ENCODE results near the gene CDH4.
"Not testable (repeated sequence)": the region's sequence is repeated elsewhere in the genome, so short reads cannot be mapped to it uniquely, and the experiment has no call there.

CDH4 gene

DNA sequence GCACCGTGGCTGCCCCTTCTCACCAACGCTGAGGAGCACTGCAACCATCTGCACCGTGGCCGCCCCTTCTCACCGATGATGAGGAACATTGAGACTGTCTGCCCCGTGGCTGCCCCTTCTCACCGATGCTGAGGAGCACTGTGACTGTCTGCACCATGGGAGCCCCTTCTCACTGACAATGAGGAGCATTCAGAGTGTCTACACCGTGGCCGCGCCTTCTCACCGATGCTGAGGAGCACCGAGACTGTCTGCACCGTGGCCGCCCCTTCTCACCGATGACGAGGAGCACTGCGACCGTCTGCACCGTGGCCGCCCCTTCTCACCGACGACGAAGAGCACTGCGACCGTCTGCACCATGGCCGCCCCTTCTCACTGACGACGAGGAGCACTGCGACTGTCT is 693.4 kb downstream of the CDH4 start:
- DNase-seq: not testable (repeated sequence)

DNA sequence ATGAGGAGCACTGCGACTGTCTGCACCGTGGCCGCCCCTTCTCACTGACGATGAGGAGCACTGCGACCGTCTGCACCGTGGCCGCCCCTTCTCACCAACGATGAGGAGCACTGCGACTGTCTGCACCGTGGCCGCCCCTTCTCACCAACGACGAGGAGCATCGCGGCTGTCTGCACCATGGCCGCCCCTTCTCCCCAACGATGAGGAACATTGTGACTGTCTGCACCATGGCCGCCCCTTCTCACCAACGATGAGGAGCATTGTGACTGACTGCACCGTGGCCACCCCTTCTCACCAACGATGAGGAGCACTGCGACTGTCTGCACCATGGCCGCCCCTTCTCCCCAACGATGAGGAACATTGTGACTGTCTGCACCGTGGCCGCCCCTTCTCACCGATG is 696.0 kb downstream of the CDH4 start:
- DNase-seq: not testable (repeated sequence)

DNA sequence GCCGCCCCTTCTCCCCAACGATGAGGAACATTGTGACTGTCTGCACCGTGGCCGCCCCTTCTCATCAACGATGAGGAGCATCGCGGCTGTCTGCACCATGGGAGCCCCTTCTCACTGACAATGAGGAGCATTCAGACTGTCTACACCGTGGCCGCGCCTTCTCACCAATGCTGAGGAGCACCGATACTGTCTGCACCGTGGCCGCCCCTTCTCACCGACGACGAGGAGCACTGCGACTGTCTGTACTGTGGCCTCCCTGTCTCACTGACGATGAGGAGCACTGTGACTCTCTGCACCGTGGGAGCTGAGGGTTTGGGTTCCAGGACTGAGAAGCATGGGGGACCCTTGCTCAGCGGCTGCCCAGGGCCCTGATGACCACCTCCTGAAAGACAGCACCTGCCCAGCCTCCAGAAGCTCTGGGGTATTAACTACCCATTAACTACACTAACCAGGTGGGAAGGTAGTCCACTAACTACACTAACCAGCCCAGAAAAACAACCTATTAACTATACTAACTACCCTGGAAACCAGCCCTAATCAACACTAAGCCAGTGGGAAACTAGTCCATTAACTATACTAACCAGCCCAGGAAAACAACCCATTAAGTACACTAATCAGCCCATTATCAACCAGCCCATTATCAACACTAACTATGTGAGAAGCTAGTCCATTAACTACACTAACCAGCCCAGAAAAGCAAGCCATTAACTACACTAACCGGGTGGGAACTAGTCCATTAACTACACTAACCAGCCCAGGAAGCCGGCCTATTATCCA is 696.7 kb downstream of the CDH4 start:
- DNase-seq: no peak

DNA sequence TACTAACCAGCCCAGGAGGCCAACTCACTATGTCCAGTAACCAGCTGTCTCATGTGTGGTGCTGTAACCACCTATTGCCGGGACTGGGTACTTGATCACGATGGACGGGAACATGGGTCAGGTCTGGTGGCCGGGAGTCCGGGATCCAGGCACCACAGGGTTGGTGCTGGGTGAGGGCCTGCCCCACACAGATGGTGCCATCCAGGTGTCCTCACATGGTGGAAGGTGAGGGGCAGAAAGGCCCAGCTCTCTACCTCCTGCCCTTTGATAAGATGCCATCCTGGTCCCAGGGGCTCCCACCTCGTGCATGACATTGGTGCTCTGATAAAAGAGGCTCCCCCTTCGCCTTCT is 697.3 kb downstream of the CDH4 start:
- no peak for DNase-seq

DNA sequence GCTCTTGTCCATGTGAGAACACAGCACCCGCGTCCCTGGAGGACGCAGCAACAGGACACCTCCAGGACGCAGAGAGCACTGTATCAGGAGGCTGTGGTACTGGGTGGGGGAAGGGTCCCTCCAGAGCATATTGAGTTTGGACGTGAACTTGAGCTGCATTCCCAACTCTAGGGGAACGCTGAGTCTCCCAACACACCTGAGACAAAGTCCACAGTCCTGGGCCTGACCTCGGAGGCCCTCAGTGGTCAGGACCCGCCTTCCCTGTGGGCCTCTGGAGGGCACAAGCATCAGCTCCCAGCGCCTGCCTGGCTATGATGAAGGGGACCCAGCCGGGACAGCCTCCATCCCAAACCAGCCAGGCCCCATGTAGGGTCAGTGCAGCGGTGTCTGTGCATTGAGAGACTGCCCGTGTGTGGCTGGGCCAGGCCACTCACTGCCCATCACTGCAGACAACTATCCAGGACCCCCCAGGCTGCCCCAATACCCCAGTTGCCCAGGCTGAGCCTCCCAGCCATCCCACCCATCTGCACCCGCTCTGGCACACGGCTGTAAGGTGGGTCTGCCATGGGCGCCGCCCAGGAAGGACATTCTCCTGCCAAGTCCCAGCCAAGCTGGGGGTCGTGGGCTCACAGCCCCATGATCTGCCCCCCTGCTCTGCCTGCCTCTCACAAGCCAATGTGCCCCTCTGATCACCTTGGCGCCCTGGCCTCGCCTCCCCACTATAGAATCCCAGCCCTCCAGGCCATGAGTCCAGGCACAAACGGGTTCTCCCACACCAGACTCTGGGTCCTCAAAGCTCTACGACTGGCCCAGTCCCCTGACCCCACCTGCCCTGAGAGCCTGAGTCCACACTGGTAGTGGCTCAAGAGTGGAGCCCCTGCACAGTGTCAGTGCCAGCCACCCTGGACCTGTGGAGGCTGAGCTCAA is 697.9 kb downstream of the CDH4 start:
- no peak for DNase-seq

DNA sequence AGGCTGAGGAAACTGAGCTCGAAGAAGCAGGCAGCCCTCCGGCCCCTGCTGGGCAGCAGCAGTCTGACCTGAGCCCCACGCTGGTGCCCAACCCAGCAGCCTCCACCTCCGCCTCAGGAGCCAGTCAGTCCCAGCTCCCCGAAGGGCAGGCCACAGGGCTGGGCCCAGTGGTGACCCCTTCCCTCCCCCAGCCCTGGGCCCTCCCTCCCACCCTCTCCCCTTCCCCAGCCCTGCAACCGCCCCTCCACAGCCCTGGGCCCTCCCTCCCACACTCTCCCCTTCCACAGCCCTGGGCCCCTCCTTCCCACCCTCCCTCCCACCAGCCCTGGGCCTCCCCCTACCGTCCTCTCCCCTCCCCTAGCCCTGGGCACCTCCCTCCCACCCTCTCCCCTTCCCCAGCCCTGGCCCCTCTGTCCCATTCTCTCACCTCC is 698.6 kb downstream of the CDH4 start:
- DNase-seq: no peak

DNA sequence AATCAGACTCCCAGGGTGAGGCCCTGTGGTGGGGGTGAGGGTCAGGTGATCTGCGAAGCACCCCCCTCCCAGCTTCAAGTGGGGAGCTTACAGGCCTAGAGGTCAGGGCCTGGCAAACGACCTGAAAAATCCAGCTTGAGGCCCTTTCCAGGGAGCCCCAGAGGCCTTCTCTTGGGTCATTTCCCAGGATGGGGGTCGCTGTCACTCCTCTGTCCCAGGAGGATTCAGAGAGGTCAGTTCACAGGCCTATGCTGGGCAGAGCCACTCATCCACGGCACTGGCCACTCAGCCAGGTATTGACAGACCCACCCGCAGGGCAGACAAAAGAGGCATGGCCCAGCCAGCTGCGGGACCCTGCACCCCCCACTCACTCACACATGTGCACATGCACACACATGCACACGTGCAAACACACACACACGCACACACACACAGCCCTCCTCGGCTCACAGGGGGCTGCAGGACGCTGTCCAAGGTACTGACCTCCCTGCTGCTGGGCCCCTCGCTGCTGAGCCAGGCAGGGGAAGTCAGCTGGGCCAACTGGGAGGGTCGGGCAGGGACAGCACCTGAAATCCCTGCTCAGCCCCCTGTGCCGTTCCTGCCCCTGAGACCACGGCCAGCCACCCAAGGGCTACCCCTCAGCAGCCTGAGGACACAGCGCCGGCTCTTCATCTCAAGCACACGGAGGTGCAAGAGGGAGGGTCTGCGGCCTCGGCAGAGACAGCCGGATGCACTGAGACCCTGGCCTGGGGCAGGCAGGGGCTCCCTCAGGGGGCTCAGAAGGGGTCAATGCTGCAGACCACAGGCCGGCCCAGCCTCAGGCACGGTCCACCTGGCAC is 699.9 kb downstream of the CDH4 start:
- DNase-seq: no peak

DNA sequence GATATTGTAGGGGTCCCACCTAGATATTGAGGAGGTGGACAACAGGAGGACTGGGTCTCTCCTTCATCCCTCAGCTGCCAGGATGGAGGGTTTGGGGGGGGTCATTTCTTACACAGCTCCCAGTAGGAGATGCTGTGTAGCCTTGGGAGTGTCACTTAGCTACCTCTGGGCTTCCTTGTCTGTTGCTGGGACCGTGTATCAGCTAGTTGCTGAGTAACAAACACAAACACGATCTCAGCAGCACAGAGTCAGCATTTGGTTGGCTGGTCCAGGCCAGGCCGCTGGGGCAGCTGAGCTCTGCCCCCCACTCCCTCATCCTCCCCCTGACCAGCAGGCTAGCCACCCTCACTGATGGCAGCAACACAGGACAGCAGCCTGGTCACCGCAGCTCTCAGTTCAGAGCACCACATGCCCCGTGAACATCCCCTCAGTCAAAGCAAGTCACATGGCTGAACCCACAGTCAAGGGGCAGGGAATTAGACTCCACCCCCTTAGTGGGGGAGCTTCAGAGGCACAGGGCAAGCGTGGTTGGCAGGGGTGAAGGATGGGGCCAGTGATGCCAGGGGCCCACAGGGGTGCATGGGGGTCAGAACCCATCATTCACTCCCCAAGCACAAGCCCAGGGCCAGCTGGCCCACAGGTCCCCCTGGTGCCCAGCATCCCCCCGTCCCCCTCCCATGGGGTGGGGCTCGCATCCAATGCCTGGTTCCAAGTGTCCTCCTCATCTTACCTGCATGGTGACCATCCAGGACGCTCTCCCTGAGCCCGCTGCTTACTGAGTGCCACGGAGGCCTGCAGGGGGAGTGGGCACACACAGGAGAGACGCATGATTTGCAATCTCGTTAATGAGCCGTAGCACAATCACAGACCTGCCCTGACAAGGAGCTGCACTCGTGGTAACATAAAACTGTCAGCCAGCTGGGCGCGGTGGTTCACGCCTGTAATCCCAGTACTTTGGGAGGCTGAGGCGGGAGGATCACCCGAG is 701.3 kb downstream of the CDH4 start:
- no peak for DNase-seq

DNA sequence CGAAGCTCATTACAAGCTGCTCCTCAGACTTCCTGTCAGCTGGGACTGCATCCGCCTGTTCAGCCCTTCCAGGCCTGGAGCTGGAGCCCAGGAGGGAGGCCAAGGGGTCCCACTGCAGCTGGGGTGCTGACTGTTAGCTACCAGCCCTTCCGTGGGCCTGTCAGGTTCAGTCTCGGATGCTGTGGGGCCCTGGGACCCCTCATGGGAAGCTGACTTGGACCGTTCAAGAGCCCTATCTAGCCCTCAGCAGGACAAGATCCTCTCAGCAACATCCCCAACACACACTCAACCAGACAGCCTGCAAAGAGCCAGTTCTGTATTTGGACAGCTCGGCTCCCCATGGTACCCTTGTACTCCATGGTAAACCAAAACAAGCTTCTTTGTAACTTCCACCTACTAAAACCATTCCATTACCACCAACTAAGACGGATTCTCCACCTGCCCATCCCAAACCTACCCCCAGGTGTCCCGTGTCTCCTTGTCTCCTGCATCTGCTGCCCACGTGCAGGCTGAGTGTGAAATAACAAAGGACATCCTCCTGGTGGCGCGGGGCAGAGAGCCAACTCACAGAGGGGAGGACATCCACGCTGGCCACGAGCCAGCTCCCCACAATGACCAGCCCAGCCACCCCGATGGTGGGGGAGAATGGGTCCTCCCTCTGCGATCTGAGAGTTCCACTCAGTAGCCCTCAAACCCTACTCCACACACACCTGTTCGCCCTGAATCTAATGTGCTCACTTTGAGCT is 702.4 kb downstream of the CDH4 start:
- no peak for DNase-seq

DNA sequence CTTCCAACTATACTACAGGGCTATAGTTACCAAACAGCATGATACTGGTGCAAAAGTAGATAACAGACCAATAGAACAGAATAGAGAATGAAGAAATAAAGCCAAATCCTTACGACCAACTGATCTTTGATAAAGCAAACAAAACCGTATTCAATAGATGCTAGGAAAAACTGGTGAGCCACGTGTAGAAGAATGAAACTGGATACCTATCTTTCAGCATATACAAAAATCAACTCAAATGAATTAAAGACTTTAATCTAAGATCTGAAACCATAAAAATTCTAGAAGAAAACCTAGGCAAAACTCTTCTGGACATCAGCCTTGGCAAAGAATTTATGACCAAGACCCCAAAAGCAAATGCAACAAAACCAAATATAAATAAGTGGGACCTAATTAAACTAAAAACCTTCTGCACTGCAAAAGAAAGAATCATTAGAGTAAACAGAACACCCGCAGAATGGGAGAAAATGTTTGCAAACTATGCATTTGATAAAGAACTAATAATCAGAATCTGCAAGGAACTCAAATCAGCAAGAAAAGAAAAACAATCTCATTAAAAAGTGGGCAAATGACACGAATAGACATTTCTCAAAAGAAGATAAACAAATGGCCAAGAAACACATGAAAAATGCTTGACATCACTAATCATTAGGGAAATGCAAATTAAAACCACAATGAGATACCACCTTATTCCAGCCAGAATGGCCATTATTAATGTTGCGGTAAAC is 703.8 kb downstream of the CDH4 start:
- DNase-seq: no peak

DNA sequence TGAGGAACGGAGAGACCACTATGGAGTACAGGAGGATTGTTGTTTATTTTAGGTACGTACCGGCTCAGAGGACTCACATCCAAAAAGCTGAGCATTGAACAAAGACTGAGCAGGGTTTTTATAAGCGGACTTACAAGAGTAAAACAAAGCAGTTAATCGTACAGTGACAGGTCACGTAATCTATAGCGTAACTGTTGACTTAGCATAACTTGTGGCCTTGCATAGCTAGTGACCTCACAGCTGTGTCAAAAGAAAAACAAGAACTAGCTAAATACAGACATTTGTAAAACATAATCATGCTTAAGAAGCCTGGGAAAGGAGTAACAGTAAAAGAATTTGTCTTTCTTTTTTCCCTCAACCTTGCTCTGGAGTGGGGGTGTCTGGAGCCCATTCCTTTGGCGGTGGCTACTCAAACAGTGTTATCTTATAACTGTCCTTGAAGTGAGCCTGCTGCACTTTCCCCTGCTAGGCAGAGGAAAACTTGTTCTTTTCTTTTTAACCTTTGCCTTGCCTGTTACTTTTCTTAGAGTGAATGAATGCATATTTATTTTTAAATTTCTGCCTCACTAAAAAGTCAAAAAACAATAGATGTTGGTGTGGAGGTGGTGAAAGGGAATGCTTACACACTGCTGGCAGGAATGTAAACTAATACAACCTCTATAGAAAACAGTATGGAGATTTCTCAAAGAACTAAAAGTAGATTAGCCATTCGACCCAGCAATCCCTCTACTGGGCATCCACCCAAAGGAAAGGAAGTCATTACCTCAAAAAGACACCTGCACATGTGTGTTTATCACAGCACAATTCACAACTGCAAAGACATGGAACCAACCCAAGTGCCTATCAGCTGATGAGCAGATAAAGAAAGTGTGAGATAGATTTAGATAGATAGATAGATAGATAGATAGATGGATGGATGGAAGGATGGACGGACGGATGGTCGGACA is 704.6 kb downstream of the CDH4 start:
- no peak for DNase-seq

DNA sequence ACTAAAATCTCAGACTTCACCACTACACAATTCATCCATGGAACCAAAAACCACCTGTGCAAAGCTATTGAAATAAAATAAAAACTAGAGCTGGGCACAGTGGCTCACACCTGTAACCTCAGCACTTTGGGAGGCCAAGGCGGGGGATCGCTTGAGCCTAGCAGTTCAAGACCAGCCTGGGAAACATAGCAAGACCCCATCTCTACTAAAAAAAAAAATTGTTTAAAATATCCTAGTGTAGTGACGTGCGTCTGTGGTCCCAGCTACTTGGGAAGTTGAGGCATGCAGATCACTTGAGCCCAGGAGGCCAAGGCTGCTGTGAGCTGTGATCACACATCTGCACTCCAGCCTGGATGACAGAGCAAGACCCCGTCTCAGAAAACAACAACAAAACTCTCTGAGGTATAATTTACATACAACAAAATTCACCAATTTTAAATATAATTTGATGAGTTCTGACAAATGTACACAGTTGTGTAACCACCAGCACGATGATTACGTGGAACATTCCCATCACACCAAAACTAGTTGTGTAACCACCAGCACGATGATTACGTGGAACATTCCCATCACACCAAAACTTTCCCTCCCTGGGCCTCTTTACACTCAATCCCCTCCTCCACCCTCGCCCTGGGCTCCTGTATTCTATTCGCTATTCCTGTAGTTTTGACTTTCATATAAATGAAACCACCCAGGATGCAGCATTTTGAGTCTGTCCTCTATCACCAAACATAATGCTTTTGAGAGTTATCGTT is 706.1 kb downstream of the CDH4 start:
- no peak for DNase-seq

DNA sequence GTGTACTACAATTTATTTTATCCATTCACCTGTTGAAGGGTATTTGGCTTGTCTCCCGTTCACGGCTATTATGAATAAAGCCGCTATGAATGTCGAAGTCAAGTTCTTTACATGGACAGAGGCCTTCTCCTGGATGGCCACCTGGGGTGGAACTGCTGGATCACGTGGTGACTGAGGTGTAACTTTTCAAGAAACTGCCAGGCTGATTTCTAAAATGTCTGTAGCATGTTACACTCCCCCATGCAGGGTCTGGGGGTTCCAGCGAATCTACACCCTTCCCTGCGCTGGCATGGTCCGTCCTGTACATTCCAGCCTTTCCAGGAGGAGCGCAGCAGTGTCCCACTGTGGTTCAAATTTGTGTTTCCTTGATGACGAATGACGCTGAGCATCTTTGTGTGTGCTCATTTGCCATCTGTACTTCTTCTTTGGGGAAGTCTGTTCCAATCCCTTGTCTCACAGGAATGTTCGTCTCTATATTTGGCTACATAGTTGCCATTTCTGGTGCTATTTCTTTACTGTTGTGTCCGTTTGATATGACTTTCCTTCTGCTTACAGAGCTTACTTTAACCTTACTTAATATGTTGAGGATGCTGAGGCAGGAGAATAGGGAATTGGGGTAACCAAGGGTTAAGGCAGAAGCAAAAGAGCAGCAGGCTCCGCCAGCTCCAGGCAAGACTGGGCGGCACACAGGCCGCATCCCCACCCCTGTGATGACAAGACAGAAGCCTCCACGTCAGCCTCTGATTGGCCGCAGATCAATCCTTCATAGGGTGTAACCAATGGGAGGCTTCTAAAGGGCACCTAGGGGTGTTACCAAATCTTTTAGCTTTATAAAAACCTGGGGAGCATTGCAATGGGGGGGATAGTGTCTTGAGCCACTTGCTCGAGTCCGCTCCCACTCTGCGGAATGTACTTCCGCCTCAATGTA is 707.0 kb downstream of the CDH4 start:
- no peak for DNase-seq

DNA sequence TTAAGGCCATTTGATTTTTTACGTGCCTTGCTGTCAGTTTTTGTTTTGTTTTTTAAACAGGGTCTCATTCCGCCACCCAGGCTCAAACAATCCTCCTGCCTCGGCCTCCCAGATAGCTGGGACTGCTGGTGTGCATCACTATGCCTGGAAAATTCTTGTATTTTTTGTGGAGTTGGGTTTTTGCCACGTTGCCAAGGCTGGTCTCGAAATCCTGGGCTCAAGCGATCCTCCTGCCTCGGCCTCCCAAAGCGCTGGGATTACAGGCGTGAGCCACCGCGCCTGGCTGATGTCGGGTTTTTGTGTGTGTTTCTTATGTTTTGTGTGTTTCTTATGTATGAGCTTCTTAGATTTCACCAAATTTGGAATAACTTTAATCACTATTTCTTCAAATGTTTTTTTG is 708.8 kb downstream of the CDH4 start:
- DNase-seq: no peak

DNA sequence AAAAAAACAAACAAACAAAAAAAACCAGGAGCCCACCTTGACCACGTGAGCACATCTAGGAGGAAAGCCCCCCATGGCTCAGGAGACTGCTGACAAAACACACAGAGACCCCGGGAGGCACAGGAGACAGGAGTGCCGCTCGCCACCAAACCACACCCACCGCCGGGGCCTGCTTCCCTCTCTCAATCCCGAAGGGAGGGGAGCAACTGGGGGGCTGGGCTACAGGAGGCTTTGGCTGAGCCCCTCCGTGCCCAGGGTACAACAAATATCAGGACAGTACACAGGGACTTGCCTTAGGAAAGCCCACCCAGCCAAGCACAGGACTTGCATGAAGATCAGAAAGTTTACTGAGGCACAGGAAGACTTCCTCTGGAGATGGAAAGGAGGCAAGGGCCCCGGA is 711.1 kb downstream of the CDH4 start:
- DNase-seq: no peak

DNA sequence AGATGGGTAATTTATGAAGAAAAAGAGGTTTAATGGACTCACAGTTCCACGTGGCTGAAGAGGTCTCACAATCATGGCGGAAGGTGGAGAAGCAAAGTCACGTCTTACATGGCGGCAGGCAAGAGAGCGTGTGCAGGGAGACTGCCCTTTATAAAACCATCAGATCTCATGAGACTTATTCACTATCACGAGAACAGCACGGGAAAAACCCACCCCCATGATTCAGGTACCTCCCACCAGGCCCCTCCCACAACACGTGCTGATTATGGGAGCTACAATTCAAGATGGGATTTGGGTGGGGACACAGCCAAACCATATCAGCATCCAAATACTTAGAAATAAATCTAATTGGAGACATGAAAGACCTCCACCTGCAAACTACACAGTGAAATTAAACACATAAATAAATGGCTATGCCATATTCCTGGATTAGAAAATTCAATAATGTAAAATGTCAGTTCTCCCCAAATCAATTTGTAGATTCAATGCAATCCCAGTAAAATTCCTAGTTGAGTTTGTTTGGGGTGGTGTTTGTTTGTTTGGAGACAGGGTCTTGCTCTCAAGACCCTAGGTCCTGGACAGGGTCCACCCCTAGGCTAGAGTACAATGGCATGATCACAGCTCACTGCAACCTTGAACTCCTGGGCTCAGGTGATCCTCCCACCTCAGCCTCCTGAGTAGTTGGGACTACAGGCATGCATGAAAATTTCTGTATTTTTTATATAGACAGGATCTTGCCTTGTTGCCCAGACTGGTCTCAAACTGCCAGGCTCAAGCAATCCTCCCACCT is 712.0 kb downstream of the CDH4 start:
- no peak for DNase-seq
